DND-41 (cell line): ENCODE data around the gene PDILT.

Source experiments
- ATAC-seq: fragments of 200-7000 bp; cut with Tn5 transposase; 3 replicates; pipeline ENCODE4 v1.9.1; 2021; ENCODE audit warnings: low read depth; ENCODE audit not compliant: insufficient read depth
- DNase-seq: peaks from one replicate; pipeline ENCODE4 v3.0.0-alpha.2; 2020
- H2AFZ ChIP-seq: 2 replicates; pipeline ENCODE4 v1.6.0; 2012; ENCODE audit warnings: low read depth, low read length
- H3K27ac ChIP-seq: 2 replicates; pipeline ENCODE4 v1.5.1; 2012; ENCODE audit warnings: low read length, inconsistent platforms
- H3K27me3 ChIP-seq: fragments of 200-600 bp; sonication (generic); 2 replicates; pipeline ENCODE4 v1.6.0; 2012; ENCODE audit warnings: low read length, mild to moderate bottlenecking, inconsistent platforms; ENCODE audit not compliant: insufficient read depth, poor library complexity
- H3K36me3 ChIP-seq: 2 replicates; pipeline ENCODE4 v1.5.1; 2012; ENCODE audit warnings: low read length, inconsistent platforms; ENCODE audit not compliant: insufficient read depth
- H3K4me1 ChIP-seq: 2 replicates; pipeline ENCODE4 v1.5.1; 2012; ENCODE audit warnings: mild to moderate bottlenecking, low read length; ENCODE audit not compliant: insufficient read depth
- H3K4me2 ChIP-seq: 2 replicates; pipeline ENCODE4 v1.6.0; 2012; ENCODE audit warnings: mild to moderate bottlenecking, moderate library complexity, low read length, inconsistent platforms; ENCODE audit not compliant: insufficient read depth
- H3K4me3 ChIP-seq, 2 experiments: fragments of 200-600 bp in 1 of 2; shearing (Covaris generic) in 1 of 2; 2 replicates each; pipeline ENCODE4 v1.5.1; 2012 to 2016; ENCODE audit warnings: inconsistent platforms in 2 of 2, low read length in 2 of 2, mild to moderate bottlenecking in 2 of 2, low read depth in 1 of 2, moderate library complexity in 1 of 2
- H3K79me2 ChIP-seq: 2 replicates; pipeline ENCODE4 v1.6.0; 2012; ENCODE audit warnings: low read length, inconsistent platforms; ENCODE audit not compliant: insufficient read depth
- H3K9ac ChIP-seq: 2 replicates; pipeline ENCODE4 v1.6.0; 2012; ENCODE audit warnings: low read depth, mild to moderate bottlenecking, inconsistent platforms, low read length, moderate library complexity
- H3K9me3 ChIP-seq: 2 replicates; pipeline ENCODE4 v1.5.1; 2012; ENCODE audit warnings: low read length, moderate library complexity, mild to moderate bottlenecking, inconsistent platforms; ENCODE audit not compliant: insufficient read depth, severe bottlenecking
- H4K20me1 ChIP-seq: 2 replicates; pipeline ENCODE4 v1.6.0; 2012; ENCODE audit warnings: low read length; ENCODE audit not compliant: insufficient read depth
- EZH2 ChIP-seq: IDR thresholded peaks from 3 replicates; pipeline ENCODE4 v1.6.1; 2012; ENCODE audit warnings: borderline replicate concordance, low read depth, mild to moderate bottlenecking, moderate library complexity, low read length, inconsistent platforms; ENCODE audit not compliant: severe bottlenecking
- TF ChIP-seq, protein P1 (sequence below): IDR thresholded peaks from 2 replicates; pipeline ENCODE4 v1.5.1; 2012; ENCODE audit warnings: borderline replicate concordance, low read length, moderate library complexity, mild to moderate bottlenecking; ENCODE audit not compliant: poor library complexity, severe bottlenecking; ENCODE audit errors: extremely low read depth

The PDILT gene

DNA sequence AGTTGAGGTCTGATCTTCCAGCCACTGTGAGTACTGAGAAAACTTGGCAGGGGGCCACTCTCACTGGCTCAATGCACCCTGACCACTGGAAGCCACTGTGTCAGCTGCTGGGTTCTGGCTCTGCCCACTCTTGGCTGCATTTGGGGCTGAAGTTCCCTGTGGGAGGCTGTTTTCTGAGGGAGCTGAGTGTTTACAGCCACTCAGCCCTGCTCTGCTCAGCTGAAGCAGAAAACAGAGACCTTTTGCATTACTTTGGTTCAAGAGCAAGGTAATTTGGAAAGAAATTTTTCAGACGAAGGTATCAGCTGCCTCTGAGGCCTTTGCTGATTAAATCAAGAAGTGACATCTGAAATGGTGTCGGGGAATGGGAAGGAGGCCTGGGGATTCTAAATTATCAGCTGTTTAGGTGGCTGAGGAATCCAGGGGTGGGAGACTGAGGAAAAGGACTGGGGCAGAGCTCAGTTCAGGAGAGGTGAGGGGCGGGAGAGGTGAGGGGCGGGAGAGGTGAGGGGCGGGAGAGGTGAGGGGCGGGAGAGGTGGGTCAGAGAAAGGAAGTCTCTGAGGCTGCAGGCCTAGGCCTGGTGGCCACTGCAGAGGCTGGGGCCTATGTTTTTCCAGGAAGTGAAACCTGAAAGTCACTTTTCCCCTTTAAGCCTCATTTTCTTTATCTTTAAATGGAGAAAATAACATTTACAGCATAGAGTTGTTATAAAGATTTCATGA, 5.0 kb upstream of the PDILT start, which contains the start of gene ACSM5:
Gene ACSM5, plus strand, starts transcription at position 137 of the 723 bp plus-strand sequence. CDS start 1,951 bp downstream, outside the sequence.
- ATAC-seq (no peak), DNase-seq (no peak)
- H3K27ac ChIP-seq, result no peak within 1 kb of the TSS
- H3K4me2 ChIP-seq, result no peak within 1 kb of the TSS
- no peaks in the 10 kb centered on the region for H3K4me1 ChIP-seq
- no peaks in the 10 kb centered on the region for H4K20me1 ChIP-seq
- H3K4me3 ChIP-seq, result no peak within 1 kb of the TSS
- no peaks in the 10 kb centered on the region for H3K36me3 ChIP-seq
- no peaks in the 10 kb centered on the region for H3K79me2 ChIP-seq
- H3K27me3 ChIP-seq, result no peaks in the 10 kb centered on the region
- no peak within 1 kb of the TSS for H3K9ac ChIP-seq
- TF ChIP-seq EZH2, result no peak
- TF ChIP-seq, protein P1, sequence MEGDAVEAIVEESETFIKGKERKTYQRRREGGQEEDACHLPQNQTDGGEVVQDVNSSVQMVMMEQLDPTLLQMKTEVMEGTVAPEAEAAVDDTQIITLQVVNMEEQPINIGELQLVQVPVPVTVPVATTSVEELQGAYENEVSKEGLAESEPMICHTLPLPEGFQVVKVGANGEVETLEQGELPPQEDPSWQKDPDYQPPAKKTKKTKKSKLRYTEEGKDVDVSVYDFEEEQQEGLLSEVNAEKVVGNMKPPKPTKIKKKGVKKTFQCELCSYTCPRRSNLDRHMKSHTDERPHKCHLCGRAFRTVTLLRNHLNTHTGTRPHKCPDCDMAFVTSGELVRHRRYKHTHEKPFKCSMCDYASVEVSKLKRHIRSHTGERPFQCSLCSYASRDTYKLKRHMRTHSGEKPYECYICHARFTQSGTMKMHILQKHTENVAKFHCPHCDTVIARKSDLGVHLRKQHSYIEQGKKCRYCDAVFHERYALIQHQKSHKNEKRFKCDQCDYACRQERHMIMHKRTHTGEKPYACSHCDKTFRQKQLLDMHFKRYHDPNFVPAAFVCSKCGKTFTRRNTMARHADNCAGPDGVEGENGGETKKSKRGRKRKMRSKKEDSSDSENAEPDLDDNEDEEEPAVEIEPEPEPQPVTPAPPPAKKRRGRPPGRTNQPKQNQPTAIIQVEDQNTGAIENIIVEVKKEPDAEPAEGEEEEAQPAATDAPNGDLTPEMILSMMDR, result no peak
- no peaks in the 10 kb centered on the region for H3K9me3 ChIP-seq
- H2AFZ ChIP-seq, result no peak within 1 kb of the TSS

DNA sequence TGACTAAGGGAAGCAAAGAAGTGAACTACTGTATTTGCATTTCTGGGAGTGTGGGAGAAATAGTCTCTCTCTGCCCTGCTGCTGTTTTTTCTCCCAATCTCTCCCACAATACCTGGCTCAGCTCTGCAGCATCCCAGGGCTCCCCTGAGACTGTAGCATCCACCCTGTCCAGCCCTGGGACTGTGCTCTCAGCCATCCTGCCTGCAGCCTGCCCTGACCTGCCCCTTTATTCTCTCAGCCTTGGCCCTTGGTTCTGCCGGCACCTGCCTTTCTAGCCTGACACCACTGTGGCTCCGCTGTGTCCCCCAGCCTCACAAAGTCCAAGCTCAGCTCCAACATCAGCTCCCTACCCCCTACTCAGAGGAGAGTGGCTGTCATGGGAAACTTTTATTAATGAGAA, 1.9 kb downstream of the PDILT start:
- H3K36me3 ChIP-seq, result no peaks in the 10 kb centered on the region
- no peak for DNase-seq
- H3K27me3 ChIP-seq, result no peaks in the 10 kb centered on the region
- TF ChIP-seq, protein P1, result no peak
- no peak for TF ChIP-seq EZH2
- H2AFZ ChIP-seq, result no peak overlapping the region
- no peak overlapping the region for H3K27ac ChIP-seq
- H4K20me1 ChIP-seq, result no peaks in the 10 kb centered on the region
- H3K79me2 ChIP-seq, result no peaks in the 10 kb centered on the region
- no peak overlapping the region for H3K9ac ChIP-seq
- H3K4me1 ChIP-seq, result no peaks in the 10 kb centered on the region
- H3K9me3 ChIP-seq, result no peaks in the 10 kb centered on the region
- ATAC-seq, result no peak
- H3K4me2 ChIP-seq, result no peak overlapping the region
- no peak overlapping the region for H3K4me3 ChIP-seq

DNA sequence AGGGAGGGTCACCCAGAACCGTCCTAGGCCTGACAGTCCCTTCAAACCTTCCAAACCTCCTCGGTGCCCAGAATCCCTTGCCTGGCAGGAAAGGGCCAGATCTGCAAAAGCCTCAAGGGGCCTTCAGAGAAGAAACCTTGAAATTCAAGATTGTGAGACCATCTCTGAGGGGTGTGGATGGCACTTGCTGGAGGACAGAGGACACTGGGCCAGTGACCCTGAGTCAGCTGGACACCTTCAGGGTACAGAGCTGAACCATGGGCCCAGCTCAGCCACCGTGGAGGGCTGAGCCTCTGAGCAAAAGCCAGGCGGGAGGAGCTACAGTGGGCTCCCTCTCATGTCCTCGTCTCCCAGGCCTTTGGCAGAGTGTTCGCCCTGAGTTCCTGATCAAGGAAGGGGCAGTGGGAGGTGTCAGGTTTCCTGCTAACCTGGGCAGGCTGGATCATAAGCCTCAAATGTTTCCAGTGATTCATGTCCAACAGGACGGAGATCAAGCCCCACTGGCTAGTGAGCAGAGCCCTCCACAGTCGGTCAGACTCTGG, 3.0 kb downstream of the PDILT start:
- no peaks in the 10 kb centered on the region for H3K36me3 ChIP-seq
- DNase-seq, result no peak
- H3K27me3 ChIP-seq, result no peaks in the 10 kb centered on the region
- H3K27ac ChIP-seq, result no peak overlapping the region
- H2AFZ ChIP-seq, result no peak overlapping the region
- ATAC-seq, result no peak
- no peaks in the 10 kb centered on the region for H3K9me3 ChIP-seq
- no peaks in the 10 kb centered on the region for H3K4me1 ChIP-seq
- no peaks in the 10 kb centered on the region for H4K20me1 ChIP-seq
- H3K79me2 ChIP-seq, result no peaks in the 10 kb centered on the region
- no peak overlapping the region for H3K4me3 ChIP-seq
- no peak for TF ChIP-seq EZH2
- TF ChIP-seq, protein P1, result no peak
- no peak overlapping the region for H3K4me2 ChIP-seq
- H3K9ac ChIP-seq, result no peak overlapping the region
